GM18507 (cell line): ENCODE measurements around the gene PRSS1.
"Not testable (repeated sequence)": the region's sequence is repeated elsewhere in the genome, so short reads cannot be mapped to it uniquely, and the experiment has no call there.

ENCODE experiments used
- DNase-seq: peaks from one replicate; pipeline ENCODE4 v3.0.0; 2011; ENCODE audit warnings: low read depth; ENCODE audit not compliant: insufficient read length; ENCODE audit errors: extremely low spot score
- FAIRE-seq: peaks from 2 replicates; lab custom pipeline; 2011; peaks lifted over from hg19 to GRCh38; lab: Jason Lieb, UNC

Gene PRSS1

DNA sequence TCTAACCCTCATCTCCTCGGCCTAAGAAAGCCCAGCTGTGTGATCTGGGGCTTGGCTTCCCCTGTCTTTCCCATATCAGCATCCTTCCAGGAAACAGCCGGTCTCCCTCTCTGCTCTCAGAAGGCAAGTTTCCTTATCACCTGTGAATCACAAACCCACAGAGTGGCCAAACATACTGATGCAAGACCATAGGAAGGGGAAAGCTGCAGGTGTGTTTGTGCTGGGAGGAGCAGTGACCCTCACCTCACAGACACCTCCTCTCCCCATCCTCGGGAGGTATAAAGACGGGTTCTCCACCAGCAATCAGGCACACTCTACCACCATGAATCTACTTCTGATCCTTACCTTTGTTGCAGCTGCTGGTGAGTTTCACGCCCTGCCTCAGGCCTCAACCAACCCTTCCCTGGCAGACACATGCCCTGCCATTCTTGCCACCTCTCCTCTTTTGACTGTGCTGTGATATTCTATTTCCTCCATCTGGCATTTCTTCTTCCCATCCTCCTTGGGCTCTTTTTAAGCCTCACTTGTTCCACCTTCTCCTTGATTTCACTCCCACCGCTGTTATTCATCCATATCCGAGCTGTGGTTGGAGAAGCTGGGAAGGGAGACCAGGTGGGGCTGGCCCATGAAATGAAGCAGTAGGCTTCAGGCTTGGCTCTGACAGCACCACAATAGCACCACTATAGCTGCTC is 21.5 kb downstream of the PRSS1 start, which contains the start of gene PRSS2:
TSS of gene PRSS2 (plus strand) at position 310 of the 692 bp plus-strand sequence. CDS start at position 323, 13 bp downstream.
- FAIRE-seq (no peak), DNase-seq (no peak)

DNA sequence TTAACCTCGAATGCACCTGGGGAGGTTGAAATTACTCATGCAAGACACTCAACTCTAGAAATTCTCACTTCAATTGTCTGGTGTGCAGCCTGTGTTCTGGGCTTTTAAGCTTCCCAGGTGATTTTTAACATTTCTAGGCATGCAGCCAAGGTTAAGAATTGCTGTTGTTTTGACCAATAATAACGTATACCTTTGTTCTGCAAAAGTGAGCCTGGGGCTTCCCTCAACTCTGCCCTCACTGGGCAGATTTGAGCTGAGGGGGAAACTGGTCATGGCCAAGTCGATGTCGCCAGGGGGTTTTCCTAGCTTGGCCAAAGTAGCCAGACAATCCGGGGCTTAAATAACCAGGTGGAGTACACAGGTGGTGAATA is 22.1 kb downstream of the PRSS1 start:
- FAIRE-seq (no peak), DNase-seq (no peak)

DNA sequence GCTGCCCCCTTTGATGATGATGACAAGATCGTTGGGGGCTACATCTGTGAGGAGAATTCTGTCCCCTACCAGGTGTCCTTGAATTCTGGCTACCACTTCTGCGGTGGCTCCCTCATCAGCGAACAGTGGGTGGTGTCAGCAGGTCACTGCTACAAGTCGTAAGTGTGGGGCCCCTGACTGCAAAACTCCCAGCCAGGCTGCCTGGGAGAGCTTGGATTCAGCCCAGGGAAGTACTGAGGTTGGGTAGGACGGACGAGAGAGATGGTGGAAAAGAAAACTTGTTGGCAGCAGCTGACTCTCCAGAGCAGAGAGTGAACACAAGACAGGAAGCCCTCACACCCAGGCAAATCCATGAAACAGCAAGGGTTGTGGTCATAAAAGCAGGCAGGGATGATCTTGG is 22.8 kb downstream of the PRSS1 start:
- DNase-seq: no peak
- FAIRE-seq: no peak

DNA sequence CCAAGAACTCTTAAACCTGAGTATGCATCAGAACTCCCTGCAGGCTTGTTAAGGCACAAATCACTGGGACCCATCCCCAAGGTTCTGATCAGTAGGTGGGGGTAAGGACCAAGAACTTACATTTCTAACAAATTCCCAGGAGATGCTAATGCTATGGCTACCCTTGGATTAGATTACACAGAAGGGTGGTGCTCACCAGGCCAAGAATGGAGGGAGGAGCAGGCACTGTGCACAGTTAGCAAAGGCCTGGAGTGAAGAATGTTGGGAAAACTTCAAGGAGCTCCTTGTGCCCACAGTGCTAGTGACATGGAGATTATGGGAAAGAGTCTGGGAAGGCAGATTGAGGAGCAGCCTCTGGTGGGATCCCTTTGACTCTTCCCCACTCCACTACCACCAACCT is 23.4 kb downstream of the PRSS1 start:
- FAIRE-seq (no peak), DNase-seq (no peak)

DNA sequence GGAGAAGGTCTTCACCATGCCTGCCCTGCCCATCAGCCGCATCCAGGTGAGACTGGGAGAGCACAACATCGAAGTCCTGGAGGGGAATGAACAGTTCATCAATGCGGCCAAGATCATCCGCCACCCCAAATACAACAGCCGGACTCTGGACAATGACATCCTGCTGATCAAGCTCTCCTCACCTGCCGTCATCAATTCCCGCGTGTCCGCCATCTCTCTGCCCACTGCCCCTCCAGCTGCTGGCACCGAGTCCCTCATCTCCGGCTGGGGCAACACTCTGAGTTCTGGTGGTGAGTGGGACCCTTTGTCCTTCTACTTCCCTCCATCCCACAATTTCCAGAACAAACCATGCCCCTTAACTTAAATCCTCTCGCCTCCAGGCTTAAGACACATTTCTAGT is 24.0 kb downstream of the PRSS1 start:
- FAIRE-seq: no peak
- no peak for DNase-seq

DNA sequence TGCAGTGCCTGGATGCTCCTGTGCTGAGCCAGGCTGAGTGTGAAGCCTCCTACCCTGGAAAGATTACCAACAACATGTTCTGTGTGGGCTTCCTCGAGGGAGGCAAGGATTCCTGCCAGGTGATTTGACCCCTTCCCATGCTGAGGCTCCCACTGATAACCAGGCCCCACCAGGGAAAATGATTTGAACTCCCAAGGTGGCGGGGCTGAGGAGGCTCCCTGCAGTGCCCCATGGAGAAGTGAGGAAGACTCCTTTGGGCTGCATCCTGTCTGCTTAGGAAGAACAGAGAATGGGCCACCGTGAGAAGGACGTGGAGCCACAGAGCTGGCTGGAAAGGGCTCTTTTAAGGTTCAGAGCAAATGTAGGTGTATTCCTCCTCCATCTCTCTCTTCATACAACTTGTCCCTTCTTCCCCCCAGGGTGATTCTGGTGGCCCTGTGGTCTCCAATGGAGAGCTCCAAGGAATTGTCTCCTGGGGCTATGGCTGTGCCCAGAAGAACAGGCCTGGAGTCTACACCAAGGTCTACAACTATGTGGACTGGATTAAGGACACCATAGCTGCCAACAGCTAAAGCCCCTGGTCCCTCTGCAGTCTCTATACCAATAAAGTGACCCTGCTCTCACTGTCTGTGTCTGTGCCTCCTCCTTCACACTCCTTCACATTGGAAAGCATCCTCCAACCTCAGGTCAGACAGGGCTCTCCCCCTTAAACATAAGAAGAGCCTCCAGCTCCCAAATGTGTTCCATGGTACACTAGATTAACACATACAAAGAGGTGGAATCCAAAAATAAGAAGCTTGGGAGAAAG is 24.9 kb downstream of the PRSS1 start:
- FAIRE-seq (no peak), DNase-seq (no peak)

DNA sequence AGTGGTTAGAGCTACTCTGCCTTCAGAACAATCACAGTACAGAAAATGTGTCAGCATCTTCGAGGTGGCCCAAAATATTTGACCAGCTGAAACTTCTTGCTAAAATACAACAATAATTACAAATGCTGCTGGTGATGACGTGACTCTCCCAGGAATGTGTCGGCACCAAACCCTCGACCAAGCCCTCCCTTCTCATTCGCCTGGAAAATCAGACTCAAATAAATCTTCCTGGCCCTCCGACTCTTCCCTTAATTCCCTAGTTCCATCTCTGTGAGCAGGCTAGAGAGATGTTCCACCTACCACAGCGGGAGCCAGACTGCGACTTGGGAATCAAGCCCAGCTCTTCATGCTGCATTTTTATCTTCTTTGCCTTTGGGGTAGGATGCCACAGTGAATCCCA is 25.6 kb downstream of the PRSS1 start:
- FAIRE-seq: no peak
- DNase-seq: no peak

DNA sequence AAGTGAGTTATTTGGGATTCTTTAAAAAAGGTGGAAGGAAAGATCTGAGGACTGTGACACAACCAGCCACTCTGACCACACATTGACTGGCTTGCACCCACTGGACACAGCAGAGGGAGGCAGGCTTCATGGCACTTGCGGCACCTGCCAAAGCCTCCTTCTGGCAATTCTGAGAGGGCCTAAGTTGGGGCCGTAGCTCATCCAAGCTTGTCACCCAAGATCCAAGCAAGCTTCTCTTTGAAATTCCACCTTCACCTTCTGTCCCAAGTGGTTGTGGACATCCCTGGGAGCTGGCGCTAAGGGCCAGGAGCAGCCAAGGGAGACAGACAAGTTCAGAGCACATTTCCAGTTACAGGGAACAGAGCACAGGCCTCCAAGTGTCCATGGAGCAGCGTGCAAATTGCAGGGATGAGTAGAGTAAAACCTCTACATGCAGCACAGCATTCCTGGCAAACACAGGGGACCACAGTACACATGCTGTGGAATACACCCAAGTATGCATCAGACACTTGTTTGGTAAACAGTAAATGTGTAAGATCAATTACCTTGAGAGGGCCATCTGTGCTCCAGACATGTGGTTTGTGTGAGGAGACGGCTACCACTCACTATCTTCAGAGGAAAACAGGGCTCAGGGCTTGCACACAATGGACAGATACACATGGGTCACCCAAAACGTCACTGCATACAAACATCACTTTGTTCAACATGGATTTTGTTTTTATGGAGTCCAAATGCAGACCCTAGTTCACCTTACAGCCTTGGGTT is 26.3 kb downstream of the PRSS1 start:
- not testable (repeated sequence) for DNase-seq, FAIRE-seq

DNA sequence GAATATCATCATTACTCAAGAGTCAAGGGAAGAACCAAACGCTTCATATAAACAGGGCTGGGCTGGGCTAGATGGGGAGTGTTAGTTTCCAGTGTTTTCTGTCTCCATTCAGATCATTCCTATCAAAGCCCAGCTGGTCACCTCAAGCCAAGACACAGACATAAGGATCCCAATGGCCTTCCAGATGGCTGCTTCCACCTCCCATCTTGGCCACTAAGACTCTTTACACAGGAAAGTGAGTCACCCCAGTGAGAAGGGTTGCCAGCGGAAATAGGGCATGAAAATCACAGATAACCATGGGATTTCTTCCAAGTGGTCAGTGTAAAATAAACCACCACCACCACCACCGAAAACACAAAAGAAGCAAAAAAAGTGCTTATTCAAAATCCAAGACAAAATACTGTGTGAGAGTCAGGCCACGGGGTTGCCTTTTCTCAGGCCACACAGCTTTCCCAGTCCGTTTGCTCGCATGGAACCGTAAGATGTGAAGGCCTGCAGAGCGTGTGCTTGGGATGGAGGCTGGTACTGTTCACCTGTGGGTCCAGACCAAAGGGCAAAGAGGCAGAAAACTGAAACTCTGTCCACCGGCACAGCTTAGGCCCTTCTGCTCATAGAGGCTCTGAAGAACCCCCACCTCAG is 27.1 kb downstream of the PRSS1 start:
- DNase-seq (no peak), FAIRE-seq (no peak)

DNA sequence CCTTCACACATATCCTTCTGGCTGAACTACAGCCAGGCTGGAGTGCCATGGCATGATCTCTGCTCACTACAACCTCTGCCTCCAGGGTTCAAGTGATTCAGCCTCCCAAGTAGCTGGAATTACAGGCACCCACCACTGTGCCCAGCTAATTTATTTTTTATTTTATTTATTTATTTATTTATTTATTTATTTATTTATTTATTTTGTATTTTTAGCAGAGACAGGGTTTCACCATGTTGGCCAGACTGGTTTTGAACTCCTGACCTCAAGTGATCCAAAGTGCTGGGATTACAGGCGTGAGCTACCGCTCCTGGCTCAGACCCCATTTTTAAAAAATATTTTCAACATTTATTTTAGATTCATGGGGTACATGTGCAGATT is 27.6 kb downstream of the PRSS1 start:
- DNase-seq, FAIRE-seq: not testable (repeated sequence)

DNA sequence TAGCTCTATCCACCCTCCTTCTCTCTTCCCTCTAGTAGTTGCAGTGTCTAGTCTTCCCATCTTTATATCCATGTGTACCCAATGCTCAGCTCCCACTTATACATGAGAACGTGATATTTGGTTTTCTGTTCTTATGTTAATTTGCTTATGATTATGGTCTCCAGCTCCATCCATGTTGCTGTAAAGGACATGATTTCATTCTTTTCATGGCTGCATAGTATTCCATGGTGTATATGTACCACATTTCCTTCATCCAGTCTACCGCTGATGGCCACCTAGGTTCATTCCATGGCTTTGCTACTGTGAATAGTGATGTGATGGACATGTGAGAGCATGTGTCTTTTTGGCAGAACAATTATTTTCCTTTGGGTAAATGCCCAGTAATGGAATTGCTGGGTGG is 28.0 kb downstream of the PRSS1 start:
- FAIRE-seq: no peak
- DNase-seq: no peak

DNA sequence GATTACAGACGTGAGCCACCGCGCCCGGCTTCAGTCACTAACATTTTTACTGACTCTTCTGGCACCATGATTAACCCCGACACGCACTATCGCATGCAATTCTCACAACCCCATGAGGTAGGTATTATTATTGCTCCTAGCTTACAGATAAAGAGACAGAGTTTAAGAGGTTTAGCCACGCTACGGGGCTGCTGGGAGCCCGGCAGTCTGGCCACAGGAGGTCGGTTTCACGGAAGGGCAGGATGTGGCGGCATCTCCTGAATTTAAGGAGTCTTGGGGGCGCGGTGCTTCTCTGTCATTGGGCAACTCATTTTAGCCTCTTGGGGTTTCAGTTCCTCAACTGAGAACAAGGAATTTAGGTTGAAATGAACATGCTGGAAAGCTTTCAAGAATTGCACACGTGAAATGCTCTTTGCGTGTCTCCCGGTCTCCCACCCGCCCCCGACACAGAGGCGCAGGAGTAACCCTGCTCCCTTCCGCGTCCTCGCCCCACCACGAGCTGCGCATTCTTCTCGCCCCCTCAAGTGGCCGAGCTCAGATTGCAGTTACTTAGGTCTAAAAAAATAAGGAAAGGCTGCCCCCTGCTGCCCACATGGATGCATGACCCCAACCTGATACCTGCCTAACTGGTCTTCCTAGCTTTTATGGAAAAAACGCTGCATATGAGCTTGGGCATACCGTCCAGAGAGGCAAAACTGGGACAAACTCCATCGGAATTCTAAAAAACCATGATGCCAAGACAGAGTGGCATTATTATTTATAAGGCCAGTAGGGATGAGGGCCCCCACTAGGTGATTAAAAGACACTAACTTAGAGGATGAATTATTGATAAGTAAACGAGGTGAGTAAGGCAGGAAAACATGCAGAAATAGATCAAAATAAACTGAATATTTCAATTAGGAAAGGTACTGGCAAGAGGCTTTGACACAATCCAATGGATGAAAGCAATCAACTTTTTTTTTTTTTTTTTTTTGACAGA is 33.9 kb downstream of the PRSS1 start:
- FAIRE-seq: peak; percentile 88
- DNase-seq: peak; percentile 71

DNA sequence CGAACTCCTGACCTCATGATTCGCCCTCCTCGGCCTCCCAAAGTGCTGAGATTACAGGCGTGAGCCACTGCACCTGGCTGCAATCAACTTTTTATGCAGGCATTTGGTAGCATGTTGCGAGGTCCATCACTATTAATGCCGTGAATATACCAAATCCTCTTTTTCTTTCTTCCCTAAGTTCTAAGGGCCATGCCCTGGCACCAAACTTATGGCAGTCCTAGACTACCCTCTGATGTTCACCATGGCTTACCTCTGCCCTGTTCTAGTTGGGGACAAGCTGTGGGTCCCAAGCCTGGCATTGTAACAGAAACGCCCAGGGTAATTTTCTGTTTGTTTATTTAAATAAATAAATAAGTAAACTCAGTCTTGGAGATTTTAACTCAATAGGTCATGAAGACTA is 34.8 kb downstream of the PRSS1 start:
- DNase-seq (no peak), FAIRE-seq (no peak)

DNA sequence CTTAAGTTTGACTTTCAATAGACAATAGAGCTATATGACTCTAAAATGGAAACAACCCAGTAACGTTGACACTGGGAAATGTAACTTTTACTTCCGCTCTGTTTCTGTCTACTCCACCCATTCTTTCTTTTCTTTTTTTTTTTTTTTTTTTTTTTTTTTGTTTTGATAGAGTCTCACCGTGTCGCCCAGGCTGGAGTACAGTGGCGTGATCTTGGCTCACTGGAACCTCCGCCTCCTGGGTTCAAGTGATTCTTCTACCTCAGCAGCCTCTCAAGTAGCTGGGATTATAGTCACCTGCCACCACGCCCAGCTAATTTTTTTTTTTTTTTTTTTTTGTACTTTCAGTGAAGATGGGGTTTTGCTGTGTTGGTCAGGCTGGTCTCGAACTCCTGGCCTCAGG is 35.4 kb downstream of the PRSS1 start:
- no peak for FAIRE-seq
- DNase-seq: no peak

DNA sequence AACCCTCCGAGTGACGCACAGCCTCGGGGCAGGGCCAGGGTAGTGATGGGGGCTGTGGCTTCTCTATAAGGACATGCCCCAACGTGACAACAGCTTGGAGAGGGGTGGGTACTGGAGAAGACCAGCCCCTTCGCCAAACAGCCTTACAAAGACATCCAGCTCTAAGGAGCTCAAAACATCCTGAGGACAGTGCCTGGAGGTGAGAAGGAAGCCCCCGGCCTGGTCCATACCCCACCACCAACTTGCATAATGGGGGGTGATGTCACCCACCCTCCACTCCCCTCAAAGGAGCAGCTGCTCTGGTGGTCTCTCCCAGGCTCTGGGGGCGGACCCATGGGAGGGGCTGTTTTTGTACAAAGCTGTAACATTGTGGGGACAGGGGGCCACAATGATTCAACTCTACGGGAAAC is 36.6 kb downstream of the PRSS1 start:
- DNase-seq (no peak), FAIRE-seq (no peak)

DNA sequence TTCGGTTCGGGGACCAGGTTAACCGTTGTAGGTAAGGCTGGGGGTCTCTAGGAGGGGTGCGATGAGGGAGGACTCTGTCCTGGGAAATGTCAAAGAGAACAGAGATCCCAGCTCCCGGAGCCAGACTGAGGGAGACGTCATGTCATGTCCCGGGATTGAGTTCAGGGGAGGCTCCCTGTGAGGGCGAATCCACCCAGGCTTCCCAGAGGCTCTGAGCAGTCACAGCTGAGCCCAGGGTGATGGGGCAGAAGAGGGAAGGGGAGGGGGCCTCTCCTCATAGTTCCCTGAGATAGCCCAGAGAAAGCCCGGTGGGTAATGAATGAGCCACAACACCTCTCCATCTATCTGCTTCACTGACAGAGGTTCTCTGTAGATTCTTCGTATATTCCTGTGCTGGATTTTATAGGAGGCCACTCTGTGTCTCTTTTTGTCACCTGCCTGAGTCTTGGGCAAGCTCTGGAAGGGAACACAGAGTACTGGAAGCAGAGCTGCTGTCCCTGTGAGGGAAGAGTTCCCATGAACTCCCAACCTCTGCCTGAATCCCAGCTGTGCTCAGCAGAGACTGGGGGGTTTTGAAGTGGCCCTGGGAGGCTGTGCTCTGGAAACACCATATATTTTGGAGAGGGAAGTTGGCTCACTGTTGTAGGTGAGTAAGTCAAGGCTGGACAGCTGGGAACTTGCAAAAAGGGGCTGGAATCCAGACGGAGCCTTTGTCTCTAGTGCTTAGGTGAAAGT is 37.9 kb downstream of the PRSS1 start:
- no peak for FAIRE-seq

DNA sequence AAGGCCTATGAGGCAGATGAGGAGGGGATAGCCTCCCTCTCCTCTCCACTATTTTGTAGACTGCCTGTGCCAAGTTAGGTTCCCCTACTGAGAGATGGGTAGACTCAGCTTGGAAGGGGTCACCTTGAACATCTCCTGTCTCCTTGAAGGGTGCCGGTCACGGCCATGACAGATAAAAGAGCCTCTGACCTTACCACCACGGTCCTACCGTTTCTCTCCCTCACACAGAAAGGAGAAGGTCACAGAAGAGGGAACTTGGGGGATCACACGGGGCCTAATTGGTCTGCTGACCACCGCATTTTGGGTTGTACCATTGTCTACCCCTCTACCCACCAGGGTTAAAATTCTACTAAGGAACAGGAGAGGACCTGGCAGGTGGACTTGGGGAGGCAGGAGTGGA is 38.5 kb downstream of the PRSS1 start:
- FAIRE-seq (no peak), DNase-seq (no peak)

More for the DNA sequence above, 37.9 kb downstream of the PRSS1 start:
- DNase-seq: no peak
